Ishikawa (cell line): Measurements from ENCODE around the gene DACH1.

Experiments
- CEBPB ChIP-seq: IDR thresholded peaks from 2 replicates; pipeline ENCODE4 v1.6.1; 2012
- CREB1 ChIP-seq: IDR thresholded peaks from 2 replicates; pipeline ENCODE4 v1.6.1; 2012; ENCODE audit warnings: low read depth
- EGR1 ChIP-seq: IDR thresholded peaks from 2 replicates; pipeline ENCODE4 v1.6.1; 2012
- EP300 ChIP-seq: IDR thresholded peaks from 2 replicates; pipeline ENCODE4 v1.6.1; 2012; ENCODE audit warnings: borderline replicate concordance
- FOXM1 ChIP-seq: IDR thresholded peaks from 2 replicates; pipeline ENCODE4 v1.6.1; 2012; ENCODE audit warnings: low read depth, borderline replicate concordance
- NFIC ChIP-seq: IDR thresholded peaks from 2 replicates; pipeline ENCODE4 v1.6.1; 2012
- RAD21 ChIP-seq: IDR thresholded peaks from 2 replicates; pipeline ENCODE4 v1.6.1; 2012; ENCODE audit warnings: low read depth
- TAF1 ChIP-seq: IDR thresholded peaks from 2 replicates; pipeline ENCODE4 v1.6.1; 2012; ENCODE audit warnings: low read depth, mild to moderate bottlenecking
- TCF12 ChIP-seq: IDR thresholded peaks from 2 replicates; pipeline ENCODE4 v1.6.1; 2012; ENCODE audit warnings: low read depth
- TEAD4 ChIP-seq: IDR thresholded peaks from 2 replicates; pipeline ENCODE4 v1.6.1; 2012
- YY1 ChIP-seq: IDR thresholded peaks from 2 replicates; pipeline ENCODE4 v1.6.1; 2012; ENCODE audit warnings: low read depth
- ZBTB7A ChIP-seq: IDR thresholded peaks from 2 replicates; pipeline ENCODE4 v1.6.1; 2012; ENCODE audit warnings: low read depth
- TF ChIP-seq, protein P1 (sequence below): IDR thresholded peaks from 2 replicates; pipeline ENCODE4 v1.6.1; 2012; ENCODE audit warnings: low read depth, mild to moderate bottlenecking
- TF ChIP-seq, protein P2 (sequence below): IDR thresholded peaks from 2 replicates; pipeline ENCODE4 v1.6.1; 2012

DNA sequence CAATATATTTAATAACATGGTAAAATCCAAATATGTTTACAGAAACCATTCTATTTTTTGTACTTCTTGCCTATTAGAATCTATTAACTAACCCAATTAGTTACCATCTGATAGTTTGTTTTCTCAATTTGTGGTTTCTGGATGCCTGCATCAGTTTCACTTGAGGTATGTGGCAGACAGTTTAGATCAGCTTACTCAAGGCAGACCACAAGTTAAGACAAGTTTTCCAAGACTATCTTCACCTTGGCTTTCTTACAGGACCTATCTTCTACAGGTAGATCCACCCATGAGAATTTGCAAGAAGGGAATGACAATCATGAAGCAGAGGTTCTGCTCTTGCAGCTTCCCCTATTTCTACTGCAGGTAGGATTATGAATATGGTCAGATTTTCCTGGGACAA lies 458.6 kb downstream of the DACH1 start:
- TF ChIP-seq, protein P1, sequence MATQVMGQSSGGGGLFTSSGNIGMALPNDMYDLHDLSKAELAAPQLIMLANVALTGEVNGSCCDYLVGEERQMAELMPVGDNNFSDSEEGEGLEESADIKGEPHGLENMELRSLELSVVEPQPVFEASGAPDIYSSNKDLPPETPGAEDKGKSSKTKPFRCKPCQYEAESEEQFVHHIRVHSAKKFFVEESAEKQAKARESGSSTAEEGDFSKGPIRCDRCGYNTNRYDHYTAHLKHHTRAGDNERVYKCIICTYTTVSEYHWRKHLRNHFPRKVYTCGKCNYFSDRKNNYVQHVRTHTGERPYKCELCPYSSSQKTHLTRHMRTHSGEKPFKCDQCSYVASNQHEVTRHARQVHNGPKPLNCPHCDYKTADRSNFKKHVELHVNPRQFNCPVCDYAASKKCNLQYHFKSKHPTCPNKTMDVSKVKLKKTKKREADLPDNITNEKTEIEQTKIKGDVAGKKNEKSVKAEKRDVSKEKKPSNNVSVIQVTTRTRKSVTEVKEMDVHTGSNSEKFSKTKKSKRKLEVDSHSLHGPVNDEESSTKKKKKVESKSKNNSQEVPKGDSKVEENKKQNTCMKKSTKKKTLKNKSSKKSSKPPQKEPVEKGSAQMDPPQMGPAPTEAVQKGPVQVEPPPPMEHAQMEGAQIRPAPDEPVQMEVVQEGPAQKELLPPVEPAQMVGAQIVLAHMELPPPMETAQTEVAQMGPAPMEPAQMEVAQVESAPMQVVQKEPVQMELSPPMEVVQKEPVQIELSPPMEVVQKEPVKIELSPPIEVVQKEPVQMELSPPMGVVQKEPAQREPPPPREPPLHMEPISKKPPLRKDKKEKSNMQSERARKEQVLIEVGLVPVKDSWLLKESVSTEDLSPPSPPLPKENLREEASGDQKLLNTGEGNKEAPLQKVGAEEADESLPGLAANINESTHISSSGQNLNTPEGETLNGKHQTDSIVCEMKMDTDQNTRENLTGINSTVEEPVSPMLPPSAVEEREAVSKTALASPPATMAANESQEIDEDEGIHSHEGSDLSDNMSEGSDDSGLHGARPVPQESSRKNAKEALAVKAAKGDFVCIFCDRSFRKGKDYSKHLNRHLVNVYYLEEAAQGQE: no peak
- TF ChIP-seq RAD21 (no peak), EP300 (no peak), YY1 (no peak), TAF1 (no peak), CEBPB (no peak), EGR1 (no peak), NFIC (no peak), ZBTB7A (no peak), TEAD4 (no peak), TCF12 (no peak), FOXM1 (no peak), CREB1 (no peak)
- TF ChIP-seq, protein P2, sequence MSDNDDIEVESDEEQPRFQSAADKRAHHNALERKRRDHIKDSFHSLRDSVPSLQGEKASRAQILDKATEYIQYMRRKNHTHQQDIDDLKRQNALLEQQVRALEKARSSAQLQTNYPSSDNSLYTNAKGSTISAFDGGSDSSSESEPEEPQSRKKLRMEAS: no peak
